CD4-positive, CD25-positive, alpha-beta regulatory T cell (primary cell): Measurements from ENCODE around the gene ZNF225. TPM values are rescaled to one million over a fixed set of nuclear protein-coding genes. Genes with fewer than 3 reads are reported as not detected.
A peak's percentile ranks its signal among the peaks of the same experiment; 100 is the strongest.
"Not testable (repeated sequence)": the region's sequence is repeated elsewhere in the genome, so short reads cannot be mapped to it uniquely, and the experiment has no call there.

Source experiments
- ATAC-seq, 2 donors: fragments of 150-1000 bp; cut with Tn5 transposase; one replicate each; pipeline ENCODE4 v1.10.0; 2021; ENCODE audit warnings: low read depth in 2 of 2, moderate number of reproducible peaks in 2 of 2, moderate library complexity in 1 of 2
- DNase-seq, 3 donors: peaks; one replicate each; pipeline versions ENCODE4 v3.0.0 to v3.0.0-alpha.2; 2012 to 2022; ENCODE audit warnings: mixed read lengths in 1 of 3
- H3K27ac ChIP-seq: one replicate; pipeline ENCODE4 v1.7.0; 2013; ENCODE audit warnings: mild to moderate bottlenecking, low read length; ENCODE audit not compliant: insufficient read depth, poor library complexity, severe bottlenecking
- H3K27me3 ChIP-seq: one replicate; pipeline ENCODE4 v1.7.0; 2013; ENCODE audit warnings: low read length; ENCODE audit not compliant: control insufficient read depth, insufficient read depth
- H3K36me3 ChIP-seq: one replicate; pipeline ENCODE4 v1.7.0; 2013; ENCODE audit warnings: mild to moderate bottlenecking, low read length, moderate library complexity; ENCODE audit not compliant: control insufficient read depth, insufficient read depth
- H3K4me1 ChIP-seq: 2 replicates; pipeline ENCODE4 v1.7.0; 2013; ENCODE audit warnings: mild to moderate bottlenecking, low read length; ENCODE audit not compliant: insufficient read depth, control insufficient read depth, poor library complexity, severe bottlenecking
- H3K4me3 ChIP-seq: one replicate; pipeline ENCODE4 v1.7.0; 2013; ENCODE audit warnings: low read depth, mild to moderate bottlenecking, low read length, moderate library complexity
- H3K9me3 ChIP-seq, 2 experiments: 1 replicate in 1 of 2; 2 replicates in 1 of 2; pipeline ENCODE4 v1.7.0; 2013; ENCODE audit warnings: low read length in 2 of 2, mild to moderate bottlenecking in 1 of 2, moderate library complexity in 1 of 2; ENCODE audit not compliant: control insufficient read depth in 2 of 2
- H3K27ac Mint-ChIP-seq, 3 donors: one replicate each; pipeline ENCODE4 v1.8.0; 2020 to 2022; ENCODE audit warnings: mild to moderate bottlenecking in 3 of 3, mixed read lengths in 3 of 3, moderate library complexity in 2 of 3
- H3K27me3 Mint-ChIP-seq: one replicate; pipeline ENCODE4 v1.8.0; 2022; ENCODE audit warnings: mild to moderate bottlenecking, mixed read lengths
- H3K36me3 Mint-ChIP-seq: one replicate; pipeline ENCODE4 v1.8.0; 2020; ENCODE audit warnings: mixed read lengths
- H3K4me1 Mint-ChIP-seq, 4 donors: one replicate each; pipeline ENCODE4 v1.8.0; 2020 to 2022; ENCODE audit warnings: mixed read lengths in 4 of 4, mild to moderate bottlenecking in 1 of 4
- H3K4me3 Mint-ChIP-seq, 4 donors: one replicate each; pipeline ENCODE4 v1.8.0; 2020 to 2022; ENCODE audit warnings: mild to moderate bottlenecking in 4 of 4, mixed read lengths in 4 of 4, moderate library complexity in 3 of 4
- H3K9me3 Mint-ChIP-seq, 7 donors: one replicate each; pipeline ENCODE4 v1.8.0; 2020 to 2022; ENCODE audit warnings: mixed read lengths in 7 of 7, mild to moderate bottlenecking in 3 of 7, moderate library complexity in 2 of 7
- polyA plus RNA-seq, 4 donors: library from polyadenylated mRNA; unstranded; fragments of 300-500 nt; fragmentation: Illumina TruSeq; gene quantifications; one replicate each; pipeline ENCODE4 v1.2.3, GENCODE V29; 2021
- total RNA-seq: library from RNA; stranded (reverse); gene quantifications from one replicate; pipeline ENCODE4 v1.2.3, GENCODE V29; 2022

ZNF225 gene
- total and polyA plus RNA-seq, 5 donors from 2014 or later: 2.1 to 3.9 (median 3.4) TPM

- peak overlapping the region; percentile 96 to 98 (median 97) for H3K4me3 Mint-ChIP-seq
- Histone ChIP-seq H3K9me3 (peaks cover 33 to 54% of the 10 kb centered on the region in 2 experiments), H3K36me3 (peaks cover 28% of the 10 kb centered on the region), H3K27me3 (no peaks in the 10 kb centered on the region), H3K27ac (peak overlapping the region; percentile 71), H3K4me1 (peaks cover 10% of the 10 kb centered on the region), H3K4me3 (peak overlapping the region; percentile 95)
- no peaks in the 10 kb centered on the region for H3K27me3 Mint-ChIP-seq
- peaks cover 30% of the 10 kb centered on the region for H3K36me3 Mint-ChIP-seq
- no peak for DNase-seq
- H3K27ac Mint-ChIP-seq: peak overlapping the region in 2 of 3 donors; percentile 98
- peaks cover 5 to 57% (median 34%) of the 10 kb centered on the region in 7 donors for H3K9me3 Mint-ChIP-seq
- H3K4me1 Mint-ChIP-seq: peaks cover 15 to 39% (median 25%) of the 10 kb centered on the region in 4 donors
- no peak for ATAC-seq
Observed at GRCh38 chr19:44164327-44164672, 51.1 kb downstream of the ZNF225 start.

- Histone ChIP-seq H3K27me3 (no peaks in the 10 kb centered on the region), H3K4me1 (peaks cover 10% of the 10 kb centered on the region), H3K9me3 (peaks cover 38 to 55% of the 10 kb centered on the region in 2 experiments), H3K27ac (peak within 1 kb of the TSS; percentile 71), H3K36me3 (peaks cover 34% of the 10 kb centered on the region), H3K4me3 (peak within 1 kb of the TSS; percentile 95)
- H3K27me3 Mint-ChIP-seq: no peaks in the 10 kb centered on the region
- peaks cover 15 to 39% (median 25%) of the 10 kb centered on the region in 4 donors for H3K4me1 Mint-ChIP-seq
- peaks cover 36% of the 10 kb centered on the region for H3K36me3 Mint-ChIP-seq
- DNase-seq: peak; percentile 71 to 96 (median 74)
- peak within 1 kb of the TSS; percentile 96 to 98 (median 97) for H3K4me3 Mint-ChIP-seq
- peaks cover 5 to 60% (median 40%) of the 10 kb centered on the region in 7 donors for H3K9me3 Mint-ChIP-seq
- ATAC-seq: peak; percentile 97 to 98
- peak within 1 kb of the TSS; percentile 98 for H3K27ac Mint-ChIP-seq
Observed at GRCh38 chr19:44164673-44165512, 51.7 kb downstream of the ZNF225 start, which contains the start of gene ZNF226. Gene ZNF226 (plus strand): TSS chr19:44165100. CDS start chr19:44170081, 4,981 bp downstream.

- peaks cover 91% of the 10 kb centered on the region for H3K36me3 ChIP-seq
- not testable (repeated sequence) for H3K27ac Mint-ChIP-seq, H3K27ac ChIP-seq, H3K4me3 ChIP-seq, H3K4me3 Mint-ChIP-seq, H3K4me1 ChIP-seq, DNase-seq, H3K27me3 Mint-ChIP-seq, ATAC-seq, H3K27me3 ChIP-seq
- H3K9me3 ChIP-seq: peaks cover 69 to 80% of the 10 kb centered on the region in 2 experiments
- Mint-ChIP-seq H3K36me3 (peaks cover 84% of the 10 kb centered on the region), H3K4me1 (peaks cover 7 to 24% (median 14%) of the 10 kb centered on the region in 4 donors), H3K9me3 (peaks cover 4 to 76% (median 49%) of the 10 kb centered on the region in 7 donors)
Observed at GRCh38 chr19:44170660-44171059, 57.5 kb downstream of the ZNF225 start.

- Histone ChIP-seq H3K9me3 (peaks cover 94 to 98% of the 10 kb centered on the region in 2 experiments), H3K4me1 (no peaks in the 10 kb centered on the region), H3K27ac (no peak overlapping the region), H3K27me3 (no peaks in the 10 kb centered on the region), H3K4me3 (no peak overlapping the region), H3K36me3 (peaks cover 53% of the 10 kb centered on the region)
- Mint-ChIP-seq H3K27ac (no peak overlapping the region), H3K4me1 (no peaks in the 10 kb centered on the region), H3K9me3 (peaks cover 2 to 90% (median 50%) of the 10 kb centered on the region in 7 donors), H3K36me3 (peaks cover 60% of the 10 kb centered on the region), H3K27me3 (no peaks in the 10 kb centered on the region), H3K4me3 (no peak overlapping the region)
- DNase-seq: no peak
- no peak for ATAC-seq
Observed at GRCh38 chr19:44176590-44176989, 63.4 kb downstream of the ZNF225 start.

- Histone ChIP-seq H3K4me1 (no peaks in the 10 kb centered on the region), H3K9me3 (peaks cover 76 to 97% of the 10 kb centered on the region in 2 experiments), H3K4me3 (no peak overlapping the region), H3K27me3 (no peaks in the 10 kb centered on the region), H3K36me3 (peaks cover 9% of the 10 kb centered on the region), H3K27ac (no peak overlapping the region)
- no peak for ATAC-seq
- DNase-seq: no peak
- Mint-ChIP-seq H3K27me3 (no peaks in the 10 kb centered on the region), H3K9me3 (peaks cover 0 to 81% (median 38%) of the 10 kb centered on the region in 7 donors), H3K36me3 (peaks cover 20% of the 10 kb centered on the region), H3K4me1 (no peaks in the 10 kb centered on the region), H3K4me3 (no peak overlapping the region), H3K27ac (no peak overlapping the region)
Observed at GRCh38 chr19:44180968-44181367, 67.8 kb downstream of the ZNF225 start.

GRCh38 chr19:44182145-44182544 is 68.9 kb downstream of the ZNF225 start:
- Histone ChIP-seq H3K9me3 (peaks cover 73 to 94% of the 10 kb centered on the region in 2 experiments), H3K4me1 (no peaks in the 10 kb centered on the region), H3K36me3 (no peaks in the 10 kb centered on the region), H3K4me3 (no peak overlapping the region), H3K27ac (no peak overlapping the region), H3K27me3 (no peaks in the 10 kb centered on the region)
- Mint-ChIP-seq H3K27me3 (no peaks in the 10 kb centered on the region), H3K4me1 (no peaks in the 10 kb centered on the region), H3K9me3 (peaks cover 0 to 78% (median 30%) of the 10 kb centered on the region in 7 donors), H3K27ac (no peak overlapping the region), H3K36me3 (peaks cover 10% of the 10 kb centered on the region), H3K4me3 (no peak overlapping the region)
- DNase-seq (no peak), ATAC-seq (no peak)
